Endodermal cell (in vitro differentiated cells): Measurements from ENCODE around the gene OGA. TPM values are rescaled to one million over a fixed set of nuclear protein-coding genes. Genes with fewer than 3 reads are reported as not detected.
A peak's percentile ranks its signal among the peaks of the same experiment; 100 is the strongest.

Experiments
- DNase-seq: peaks from one replicate; pipeline ENCODE4 v3.0.0-alpha.2; 2017
- H3K27ac ChIP-seq: 2 replicates; pipeline ENCODE4 v1.5.1; 2013; ENCODE audit warnings: mild to moderate bottlenecking, low read depth, low read length, moderate library complexity
- H3K27me3 ChIP-seq: 2 replicates; pipeline ENCODE4 v1.6.1; 2013; ENCODE audit warnings: mild to moderate bottlenecking, low read length, moderate library complexity; ENCODE audit not compliant: insufficient read depth, control insufficient read depth, poor library complexity, severe bottlenecking
- H3K36me3 ChIP-seq: 2 replicates; pipeline ENCODE4 v1.7.0; 2013; ENCODE audit warnings: mild to moderate bottlenecking, low read length, moderate library complexity; ENCODE audit not compliant: control insufficient read depth, insufficient read depth
- H3K4me1 ChIP-seq: one replicate; pipeline ENCODE4 v1.7.0; 2013; ENCODE audit warnings: low read length; ENCODE audit not compliant: control insufficient read depth, insufficient read depth
- H3K4me3 ChIP-seq: 2 replicates; pipeline ENCODE4 v1.5.1; 2013; ENCODE audit warnings: mild to moderate bottlenecking, low read length, moderate library complexity
- H3K9ac ChIP-seq: 2 replicates; pipeline ENCODE4 v1.6.1; 2013; ENCODE audit warnings: mild to moderate bottlenecking, low read length, moderate library complexity; ENCODE audit not compliant: poor library complexity, severe bottlenecking; ENCODE audit errors: extremely low read depth
- H3K9me3 ChIP-seq: 2 replicates; pipeline ENCODE4 v1.6.1; 2013; ENCODE audit warnings: mild to moderate bottlenecking, low read length, moderate library complexity; ENCODE audit not compliant: control insufficient read depth
- H3K27ac Mint-ChIP-seq: 2 replicates; pipeline ENCODE4 v1.8.0; 2020; ENCODE audit warnings: mixed read lengths
- H3K27me3 Mint-ChIP-seq: 2 replicates; pipeline ENCODE4 v1.8.0; 2021; ENCODE audit warnings: mild to moderate bottlenecking, mixed read lengths; ENCODE audit not compliant: insufficient read depth
- H3K36me3 Mint-ChIP-seq: 2 replicates; pipeline ENCODE4 v1.8.0; 2020; ENCODE audit warnings: low read depth, mixed read lengths
- H3K4me1 Mint-ChIP-seq: 2 replicates; pipeline ENCODE4 v1.8.0; 2020; ENCODE audit warnings: mixed read lengths
- H3K4me3 Mint-ChIP-seq: 2 replicates; pipeline ENCODE4 v1.8.0; 2020; ENCODE audit warnings: mild to moderate bottlenecking, moderate library complexity, mixed read lengths
- H3K9me3 Mint-ChIP-seq: 2 replicates; pipeline ENCODE4 v1.8.0; 2020; ENCODE audit warnings: mild to moderate bottlenecking, mixed read lengths
- CTCF ChIP-seq: fragments of 200-600 bp; sonication (generic); conservative IDR thresholded peaks from 2 replicates; pipeline ENCODE4 v1.5.0; 2021; ENCODE audit warnings: antibody characterized with exemption, mild to moderate bottlenecking
- WGBS, 2 experiments: methylation state at CpG; one replicate each; pipeline versions ENCODE4 v1.1.5 to v1.1.7; 2013; ENCODE audit warnings: missing lambda C conversion rate in 2 of 2, mixed read lengths in 1 of 2; ENCODE audit not compliant: insufficient coverage in 1 of 2, insufficient read length in 1 of 2; 5-methylcytosine and 5-hydroxymethylcytosine counted together
- total RNA-seq, 2 donors: library from RNA; stranded (reverse); fragmentation: NEBNext Ultra II Directional in 1 of 2; extraction: Animal tissue kit (Norgen Biotek cat#: 25700) in 1 of 2; gene quantifications; 2 replicates in 1 of 2; 3 replicates in 1 of 2; pipeline ENCODE4 v1.2.1, GENCODE V29; 2021

Gene OGA
- total RNA-seq, 2 donors from 2014 or later: 138 to 149 TPM

- TF ChIP-seq CTCF: no peak
- Mint-ChIP-seq H3K27ac (no peak overlapping the region), H3K4me1 (peaks cover 5% of the 10 kb centered on the region), H3K4me3 (peak overlapping the region; percentile 66), H3K9me3 (no peaks in the 10 kb centered on the region), H3K27me3 (peaks cover 13% of the 10 kb centered on the region), H3K36me3 (no peaks in the 10 kb centered on the region)
- Histone ChIP-seq H3K9ac (no peak overlapping the region), H3K27me3 (no peaks in the 10 kb centered on the region), H3K4me1 (no peaks in the 10 kb centered on the region), H3K36me3 (no peaks in the 10 kb centered on the region), H3K9me3 (no peaks in the 10 kb centered on the region), H3K27ac (no peak overlapping the region), H3K4me3 (no peak overlapping the region)
- 74 to 87% methylated on average over 27 to 37 of the region's 39 CpGs for WGBS, 2 experiments
- DNase-seq: no peak
These were observed 10.7 kb upstream of the OGA start for GRCh38 chr10:101828766-101829551.

- H3K27ac ChIP-seq: no peak overlapping the region
- H3K9me3 ChIP-seq: no peaks in the 10 kb centered on the region
- Mint-ChIP-seq H3K36me3 (no peaks in the 10 kb centered on the region), H3K4me3 (no peak overlapping the region), H3K4me1 (peaks cover 5% of the 10 kb centered on the region), H3K9me3 (no peaks in the 10 kb centered on the region), H3K27ac (no peak overlapping the region), H3K27me3 (peaks cover 9% of the 10 kb centered on the region)
- no peak for TF ChIP-seq CTCF
- no peaks in the 10 kb centered on the region for H3K27me3 ChIP-seq
- 91 to 97% methylated on average over 5 to 10 of the region's 10 CpGs for WGBS, 2 experiments
- H3K4me1 ChIP-seq: no peaks in the 10 kb centered on the region
- no peaks in the 10 kb centered on the region for H3K36me3 ChIP-seq
- H3K4me3 ChIP-seq: no peak overlapping the region
- peak; percentile 25 for DNase-seq
- H3K9ac ChIP-seq: no peak overlapping the region
These were observed 9.8 kb upstream of the OGA start for GRCh38 chr10:101827919-101828600.

- no peak for TF ChIP-seq CTCF
- Mint-ChIP-seq H3K27me3 (peaks cover 4% of the 10 kb centered on the region), H3K4me3 (no peak overlapping the region), H3K27ac (no peak overlapping the region), H3K4me1 (peaks cover 5% of the 10 kb centered on the region), H3K9me3 (no peaks in the 10 kb centered on the region), H3K36me3 (no peaks in the 10 kb centered on the region)
- WGBS, 2 experiments: 90 to 100% methylated on average over 2 to 5 of the region's 5 CpGs
- no peaks in the 10 kb centered on the region for H3K36me3 ChIP-seq
- no peaks in the 10 kb centered on the region for H3K9me3 ChIP-seq
- H3K4me3 ChIP-seq: no peak overlapping the region
- H3K4me1 ChIP-seq: no peaks in the 10 kb centered on the region
- no peak overlapping the region for H3K27ac ChIP-seq
- H3K9ac ChIP-seq: no peak overlapping the region
- no peaks in the 10 kb centered on the region for H3K27me3 ChIP-seq
- DNase-seq: peak; percentile 21
These were observed 8.7 kb upstream of the OGA start for GRCh38 chr10:101826852-101827434.
